GM12891 (cell line): ENCODE results near the gene CDC42EP4.

Experiments
- POLR2A ChIP-seq: IDR thresholded peaks from 2 replicates; pipeline ENCODE4 v1.6.1; 2011; ENCODE audit warnings: low read depth, low read length, control low read depth
- POLR2AphosphoS5 ChIP-seq: IDR thresholded peaks from 2 replicates; pipeline ENCODE4 v1.6.1; 2011; ENCODE audit warnings: low read depth, low read length, control low read depth
- POU2F2 ChIP-seq: IDR thresholded peaks from 2 replicates; pipeline ENCODE4 v1.6.1; 2011; ENCODE audit warnings: low read depth, mild to moderate bottlenecking, control low read depth, low read length, moderate library complexity
- SPI1 ChIP-seq: IDR thresholded peaks from 2 replicates; pipeline ENCODE4 v1.6.1; 2011; ENCODE audit warnings: low read depth, low read length, control low read depth
- TAF1 ChIP-seq: IDR thresholded peaks from 2 replicates; pipeline ENCODE4 v1.6.1; 2011; ENCODE audit warnings: low read depth, low read length, control low read depth

DNA sequence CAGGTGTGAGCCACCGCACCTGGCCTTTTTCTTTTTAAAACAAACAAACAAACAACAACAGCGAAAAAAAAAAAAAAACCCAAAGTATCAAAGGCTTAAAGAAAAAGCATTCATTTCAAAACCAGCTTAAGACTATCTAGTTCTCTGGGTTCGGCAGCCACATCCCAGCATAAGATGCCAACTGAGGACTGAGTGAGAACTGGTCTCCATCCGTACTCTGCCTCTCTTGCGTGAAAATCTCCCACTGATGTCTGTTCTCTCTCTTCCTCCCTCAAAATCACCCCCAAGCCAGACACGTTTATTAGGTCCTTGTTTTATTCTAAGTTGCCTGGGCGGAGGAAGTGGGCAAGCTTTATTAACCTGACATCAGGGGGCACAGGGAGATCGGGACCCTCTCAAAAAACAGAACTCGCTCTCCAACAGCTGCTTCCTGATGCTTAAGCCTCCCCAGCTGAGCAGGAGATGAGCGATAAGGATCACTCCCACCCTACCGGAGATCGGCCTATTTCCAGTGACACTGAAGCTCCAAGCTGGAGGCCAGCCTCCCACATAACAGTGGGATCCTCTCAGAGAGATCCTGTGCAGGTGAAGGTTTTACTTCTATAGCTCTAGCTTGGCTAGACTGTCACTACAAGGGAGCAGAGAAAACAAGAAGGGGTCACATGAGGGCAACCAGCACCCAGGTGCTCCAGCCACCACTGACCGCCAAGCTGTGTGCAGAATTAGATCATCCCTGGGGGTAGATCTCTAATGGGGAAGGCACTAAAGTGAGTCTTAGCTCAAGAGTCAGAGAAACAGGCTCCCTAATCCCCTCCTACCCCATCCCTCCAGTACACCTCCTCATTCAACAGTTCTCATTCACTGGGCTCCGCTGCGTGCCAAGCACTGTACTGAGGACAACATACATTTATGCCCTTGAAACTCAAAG, 13.6 kb downstream of the CDC42EP4 start:
- TF ChIP-seq POU2F2 (no peak), POLR2A (no peak), POLR2AphosphoS5 (no peak), TAF1 (no peak), SPI1 (no peak)
